Measurements from ENCODE around the gene TACC2. TPM values are rescaled to one million over a fixed set of nuclear protein-coding genes. Genes with fewer than 3 reads are reported as not detected.

TACC2 gene
- total RNA-seq, 1 experiment from 2014 or later = not detected

DNA sequence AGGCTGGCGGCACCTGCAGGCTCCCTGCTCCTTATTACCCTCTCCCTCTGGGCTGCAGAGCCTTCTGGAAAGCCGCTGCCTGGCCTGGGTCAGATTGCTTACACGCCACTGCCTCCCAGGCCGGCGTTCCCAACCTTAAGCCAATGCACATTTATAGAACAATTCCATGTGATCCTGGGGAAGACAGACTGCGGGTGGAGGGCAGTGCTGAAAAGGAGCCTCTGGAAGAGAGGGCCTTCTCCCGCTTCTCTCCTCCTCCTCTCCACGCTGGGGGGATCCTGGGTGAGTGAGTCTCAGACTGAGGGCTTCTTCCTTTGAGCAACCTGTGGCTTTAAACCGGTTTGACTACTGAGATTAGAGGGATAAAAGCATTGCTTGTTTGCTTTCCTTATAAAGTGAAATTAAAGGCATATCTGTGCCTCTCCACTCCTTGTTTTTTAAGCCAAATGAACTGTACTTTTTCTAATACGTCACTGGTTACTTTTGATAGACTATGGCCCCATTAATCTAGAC, 5.5 kb downstream of the TACC2 start:
- Histone ChIP-seq H3K4me1 (ENCODE audit: low read length) (peaks cover 5% of the 10 kb centered on the region; the same call in 1 of the 2 replicates), H3K9ac (ENCODE audit: low read length) (no peak overlapping the region), H4K20me1 (ENCODE audit: insufficient read depth, low read depth, low read length) (no peaks in the 10 kb centered on the region), H2AFZ (ENCODE audit: low read length) (no peak overlapping the region), H3K4me3 (ENCODE audit: low read length) (no peak overlapping the region), H3K36me3 (ENCODE audit: insufficient read depth, low read length) (no peaks in the 10 kb centered on the region), H3K9me3 (ENCODE audit: low read length) (no peaks in the 10 kb centered on the region), H3K27me3 (ENCODE audit: low read length) (no peaks in the 10 kb centered on the region), H3K79me2 (ENCODE audit: low read length) (no peaks in the 10 kb centered on the region), H3K9me2 (replicated peaks; ENCODE audit: insufficient read depth, low read length) (no peaks in the 10 kb centered on the region), H3K4me2 (ENCODE audit: low read depth, low read length, poor library complexity, severe bottlenecking) (no peak overlapping the region), H3K27ac (ENCODE audit: low read length) (no peak overlapping the region)
- no peak for DNase-seq

DNA sequence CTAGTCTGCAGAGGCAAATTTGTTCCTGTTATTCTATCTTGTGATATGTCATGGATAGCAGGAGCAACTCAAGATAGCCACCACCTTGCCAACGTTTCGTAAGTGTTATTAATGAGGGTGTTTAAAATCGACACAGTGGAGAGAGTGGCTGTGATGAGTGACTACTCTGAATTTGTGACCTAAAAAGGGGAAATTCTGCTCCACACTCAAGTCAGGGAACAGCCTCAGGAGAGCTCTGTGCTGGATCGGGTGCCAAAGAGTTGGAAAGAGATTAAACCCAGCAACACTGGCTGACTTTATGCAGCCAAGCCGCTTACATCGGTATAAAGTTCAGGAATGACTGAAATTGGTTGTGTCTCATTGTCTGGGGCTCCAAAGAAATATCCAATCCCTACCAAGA, 9.5 kb downstream of the TACC2 start:
- H3K4me1 ChIP-seq (ENCODE audit: low read length) = no peaks in the 10 kb centered on the region
- H4K20me1 ChIP-seq (ENCODE audit: insufficient read depth, low read depth, low read length) = no peaks in the 10 kb centered on the region
- no peak overlapping the region for H3K4me3 ChIP-seq (ENCODE audit: low read length)
- no peak for DNase-seq
- H2AFZ ChIP-seq (ENCODE audit: low read length) = no peak overlapping the region
- H3K27ac ChIP-seq (ENCODE audit: low read length) = no peak overlapping the region
- no peak overlapping the region for H3K9ac ChIP-seq (ENCODE audit: low read length)
- no peaks in the 10 kb centered on the region for H3K9me3 ChIP-seq (ENCODE audit: low read length)
- H3K79me2 ChIP-seq (ENCODE audit: low read length) = no peaks in the 10 kb centered on the region
- H3K36me3 ChIP-seq (ENCODE audit: insufficient read depth, low read length) = no peaks in the 10 kb centered on the region
- H3K27me3 ChIP-seq (ENCODE audit: low read length) = no peaks in the 10 kb centered on the region
- H3K4me2 ChIP-seq (ENCODE audit: low read depth, low read length, poor library complexity, severe bottlenecking) = no peak overlapping the region
- no peaks in the 10 kb centered on the region for H3K9me2 ChIP-seq (replicated peaks; ENCODE audit: insufficient read depth, low read length)

DNA sequence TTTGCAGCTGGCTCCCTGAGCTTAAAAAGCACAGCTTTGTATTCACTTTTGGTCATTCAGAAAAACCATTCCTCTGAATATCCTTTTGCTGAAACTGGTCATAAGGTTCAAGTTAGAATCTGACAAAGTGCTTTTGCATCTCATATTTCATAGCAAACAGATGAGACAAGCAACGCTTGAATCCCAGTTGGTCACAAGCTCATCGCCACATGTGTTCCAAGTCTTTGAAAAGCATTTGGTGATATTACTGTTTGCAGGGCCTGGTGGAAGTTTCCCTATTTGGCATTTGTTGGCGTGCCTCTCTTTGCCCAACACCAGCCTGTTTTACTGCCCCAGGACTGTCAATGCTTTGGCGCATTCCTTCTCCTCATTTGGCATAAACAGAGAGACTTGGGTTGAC, 10.3 kb downstream of the TACC2 start:
- no peak for DNase-seq
- Histone ChIP-seq H3K9me2 (replicated peaks; ENCODE audit: insufficient read depth, low read length) (no peaks in the 10 kb centered on the region), H3K9ac (ENCODE audit: low read length) (no peak overlapping the region), H2AFZ (ENCODE audit: low read length) (no peak overlapping the region), H3K27me3 (ENCODE audit: low read length) (no peaks in the 10 kb centered on the region), H3K4me1 (ENCODE audit: low read length) (no peaks in the 10 kb centered on the region), H3K79me2 (ENCODE audit: low read length) (no peaks in the 10 kb centered on the region), H3K4me3 (ENCODE audit: low read length) (no peak overlapping the region), H3K36me3 (ENCODE audit: insufficient read depth, low read length) (no peaks in the 10 kb centered on the region), H3K4me2 (ENCODE audit: low read depth, low read length, poor library complexity, severe bottlenecking) (no peak overlapping the region), H3K9me3 (ENCODE audit: low read length) (no peaks in the 10 kb centered on the region), H3K27ac (ENCODE audit: low read length) (no peak overlapping the region), H4K20me1 (ENCODE audit: insufficient read depth, low read depth, low read length) (no peaks in the 10 kb centered on the region)

DNA sequence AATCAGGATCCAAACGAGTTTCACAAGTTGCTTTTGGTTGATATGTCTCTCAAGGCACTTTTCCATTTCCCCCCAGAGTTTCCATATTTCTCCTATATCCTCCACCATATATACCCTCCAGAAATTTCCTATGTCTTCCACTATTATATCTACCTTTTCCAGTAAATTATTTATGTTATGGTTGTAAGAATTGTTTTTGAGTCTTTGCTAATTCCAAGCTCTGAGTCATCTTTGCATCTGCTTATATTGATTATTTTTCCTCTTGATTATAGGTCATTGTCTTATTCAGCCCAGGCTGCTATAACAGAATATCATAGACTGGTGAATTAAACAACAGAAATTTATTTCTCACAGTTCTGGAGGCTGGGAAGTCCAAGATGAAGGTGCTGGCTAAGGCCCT, 12.7 kb downstream of the TACC2 start:
- DNase-seq = no peak

DNA sequence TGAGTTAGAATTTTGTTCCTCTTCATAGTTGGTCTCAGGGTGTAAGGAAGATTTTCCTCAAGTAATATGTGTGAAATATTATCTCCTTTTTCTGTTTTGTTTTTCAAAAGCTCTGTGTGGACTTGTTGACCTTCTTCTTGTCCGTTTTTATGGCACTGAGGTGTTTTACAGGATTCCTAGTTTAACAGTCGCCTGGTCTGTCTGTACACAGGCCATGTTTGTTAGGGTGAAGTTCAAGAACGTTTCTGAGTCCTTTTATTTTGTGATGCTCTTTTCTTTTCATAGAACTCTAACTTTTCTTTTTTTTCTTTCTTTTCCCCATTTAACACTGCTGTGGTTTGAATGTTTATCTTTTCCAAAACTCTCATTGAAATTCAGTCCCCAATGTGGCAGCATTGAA, 18.5 kb downstream of the TACC2 start:
- H3K9me3 ChIP-seq (ENCODE audit: low read length) = no peaks in the 10 kb centered on the region
- DNase-seq = no peak
- no peaks in the 10 kb centered on the region for H3K4me1 ChIP-seq (ENCODE audit: low read length)
- H3K9ac ChIP-seq (ENCODE audit: low read length) = no peak overlapping the region
- no peak overlapping the region for H3K27ac ChIP-seq (ENCODE audit: low read length)
- H3K4me2 ChIP-seq (ENCODE audit: low read depth, low read length, poor library complexity, severe bottlenecking) = no peak overlapping the region
- H3K27me3 ChIP-seq (ENCODE audit: low read length) = no peaks in the 10 kb centered on the region
- no peaks in the 10 kb centered on the region for H3K79me2 ChIP-seq (ENCODE audit: low read length)
- no peak overlapping the region for H2AFZ ChIP-seq (ENCODE audit: low read length)
- no peak overlapping the region for H3K4me3 ChIP-seq (ENCODE audit: low read length)
- no peaks in the 10 kb centered on the region for H3K36me3 ChIP-seq (ENCODE audit: insufficient read depth, low read length)
- no peaks in the 10 kb centered on the region for H4K20me1 ChIP-seq (ENCODE audit: insufficient read depth, low read depth, low read length)
- H3K9me2 ChIP-seq (replicated peaks; ENCODE audit: insufficient read depth, low read length) = no peaks in the 10 kb centered on the region

More for the DNA sequence above, 12.7 kb downstream of the TACC2 start:
- no peaks in the 10 kb centered on the region for H3K9me3 ChIP-seq (ENCODE audit: low read length)
- H3K4me1 ChIP-seq (ENCODE audit: low read length) = no peaks in the 10 kb centered on the region
- H3K9me2 ChIP-seq (replicated peaks; ENCODE audit: insufficient read depth, low read length) = no peaks in the 10 kb centered on the region
- no peak overlapping the region for H3K9ac ChIP-seq (ENCODE audit: low read length)
- no peak overlapping the region for H3K27ac ChIP-seq (ENCODE audit: low read length)
- H3K36me3 ChIP-seq (ENCODE audit: insufficient read depth, low read length) = no peaks in the 10 kb centered on the region
- no peaks in the 10 kb centered on the region for H3K27me3 ChIP-seq (ENCODE audit: low read length)
- H3K4me2 ChIP-seq (ENCODE audit: low read depth, low read length, poor library complexity, severe bottlenecking) = no peak overlapping the region
- no peaks in the 10 kb centered on the region for H3K79me2 ChIP-seq (ENCODE audit: low read length)
- H4K20me1 ChIP-seq (ENCODE audit: insufficient read depth, low read depth, low read length) = no peaks in the 10 kb centered on the region
- H2AFZ ChIP-seq (ENCODE audit: low read length) = no peak overlapping the region
- H3K4me3 ChIP-seq (ENCODE audit: low read length) = no peak overlapping the region

DNA sequence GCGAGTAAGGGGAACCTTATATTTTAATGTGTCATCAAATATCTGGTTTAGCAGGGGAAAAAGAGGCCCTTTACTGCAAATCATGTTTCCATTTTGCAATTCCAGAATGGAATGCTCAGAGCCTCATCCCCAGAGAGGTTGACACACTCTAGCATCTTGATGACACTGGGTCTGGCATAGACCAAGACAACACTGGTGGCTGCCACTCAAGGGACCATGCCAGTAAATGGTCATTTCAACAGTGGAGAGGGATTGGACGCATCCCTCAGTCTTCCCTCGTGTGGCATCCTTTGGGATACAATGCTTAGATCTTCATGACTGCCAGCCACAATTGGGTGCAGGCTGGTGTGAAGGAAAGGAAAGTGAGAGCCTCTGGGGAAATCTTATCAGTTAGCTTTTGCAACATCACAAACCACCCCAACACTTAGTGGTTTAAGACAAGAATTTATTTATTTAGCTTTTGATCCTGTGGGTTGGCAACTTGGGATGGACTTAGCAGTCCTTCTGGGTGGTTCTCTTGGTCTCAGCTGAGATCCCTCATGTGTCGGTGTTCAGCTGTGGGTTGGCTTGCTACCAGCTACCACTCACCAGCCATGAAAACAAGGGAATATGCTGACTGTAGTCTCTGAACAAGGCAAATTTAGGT, 21.6 kb downstream of the TACC2 start:
- Histone ChIP-seq H3K9ac (ENCODE audit: low read length) (no peak overlapping the region), H3K9me2 (replicated peaks; ENCODE audit: insufficient read depth, low read length) (no peaks in the 10 kb centered on the region), H3K79me2 (ENCODE audit: low read length) (no peaks in the 10 kb centered on the region), H3K27me3 (ENCODE audit: low read length) (no peaks in the 10 kb centered on the region), H2AFZ (ENCODE audit: low read length) (no peak overlapping the region), H3K4me3 (ENCODE audit: low read length) (no peak overlapping the region), H3K27ac (ENCODE audit: low read length) (no peak overlapping the region), H3K36me3 (ENCODE audit: insufficient read depth, low read length) (no peaks in the 10 kb centered on the region), H3K9me3 (ENCODE audit: low read length) (no peaks in the 10 kb centered on the region), H3K4me1 (ENCODE audit: low read length) (no peaks in the 10 kb centered on the region), H3K4me2 (ENCODE audit: low read depth, low read length, poor library complexity, severe bottlenecking) (no peak overlapping the region), H4K20me1 (ENCODE audit: insufficient read depth, low read depth, low read length) (no peaks in the 10 kb centered on the region)
- no peak for DNase-seq

DNA sequence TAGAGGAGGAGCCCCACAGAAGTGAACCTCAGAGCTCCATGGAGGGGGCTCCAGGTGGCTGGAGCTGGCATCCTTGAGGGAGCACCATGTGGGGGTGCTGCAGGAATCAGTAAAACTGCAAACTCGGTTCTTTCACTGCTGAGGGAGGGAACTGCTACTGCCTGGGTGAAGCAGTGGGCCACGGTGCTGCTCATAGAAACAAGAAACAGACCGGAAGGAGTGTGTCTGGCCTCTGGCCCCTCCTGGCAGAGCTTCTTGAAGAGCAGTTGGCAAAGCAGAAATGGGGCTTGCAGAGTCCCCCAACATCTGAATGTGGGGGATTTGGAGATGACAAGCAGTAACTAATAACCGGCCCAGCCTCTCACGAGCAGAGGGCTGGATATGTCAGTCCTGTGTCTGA, 23.8 kb downstream of the TACC2 start:
- no peaks in the 10 kb centered on the region for H3K9me3 ChIP-seq (ENCODE audit: low read length)
- no peaks in the 10 kb centered on the region for H3K79me2 ChIP-seq (ENCODE audit: low read length)
- H4K20me1 ChIP-seq (ENCODE audit: insufficient read depth, low read depth, low read length) = no peaks in the 10 kb centered on the region
- H3K36me3 ChIP-seq (ENCODE audit: insufficient read depth, low read length) = no peaks in the 10 kb centered on the region
- no peak overlapping the region for H3K9ac ChIP-seq (ENCODE audit: low read length)
- H3K27ac ChIP-seq (ENCODE audit: low read length) = no peak overlapping the region
- no peak for DNase-seq
- H3K4me3 ChIP-seq (ENCODE audit: low read length) = no peak overlapping the region
- H3K4me1 ChIP-seq (ENCODE audit: low read length) = no peaks in the 10 kb centered on the region
- no peaks in the 10 kb centered on the region for H3K9me2 ChIP-seq (replicated peaks; ENCODE audit: insufficient read depth, low read length)
- H2AFZ ChIP-seq (ENCODE audit: low read length) = no peak overlapping the region
- no peaks in the 10 kb centered on the region for H3K27me3 ChIP-seq (ENCODE audit: low read length)
- H3K4me2 ChIP-seq (ENCODE audit: low read depth, low read length, poor library complexity, severe bottlenecking) = no peak overlapping the region

DNA sequence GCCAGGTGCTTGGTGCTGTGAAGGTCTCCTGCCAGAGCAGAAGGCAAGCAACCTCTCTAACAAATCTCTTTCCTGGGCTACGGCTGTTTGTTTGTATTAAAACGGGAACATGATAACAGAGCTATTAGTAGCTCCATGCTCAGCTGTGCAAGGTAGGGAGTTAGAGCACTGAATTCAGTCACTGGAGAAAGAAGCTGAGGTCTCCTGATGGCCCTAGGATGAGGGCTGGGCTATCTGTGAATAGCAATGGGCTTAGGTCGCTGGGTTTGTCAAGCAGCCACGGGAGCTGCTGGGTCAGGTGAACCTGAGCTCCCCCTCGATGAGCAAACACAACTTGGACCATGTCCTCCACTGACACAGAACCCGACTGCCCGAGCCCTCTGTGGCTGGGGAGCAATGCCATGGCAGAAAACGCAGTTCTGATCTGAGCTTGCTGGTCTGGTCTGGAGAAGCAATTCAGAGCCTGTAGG, 24.4 kb downstream of the TACC2 start:
- no peaks in the 10 kb centered on the region for H3K9me3 ChIP-seq (ENCODE audit: low read length)
- no peak overlapping the region for H2AFZ ChIP-seq (ENCODE audit: low read length)
- no peak overlapping the region for H3K9ac ChIP-seq (ENCODE audit: low read length)
- no peaks in the 10 kb centered on the region for H3K79me2 ChIP-seq (ENCODE audit: low read length)
- H3K27me3 ChIP-seq (ENCODE audit: low read length) = no peaks in the 10 kb centered on the region
- H3K4me2 ChIP-seq (ENCODE audit: low read depth, low read length, poor library complexity, severe bottlenecking) = no peak overlapping the region
- no peaks in the 10 kb centered on the region for H3K4me1 ChIP-seq (ENCODE audit: low read length)
- no peaks in the 10 kb centered on the region for H3K36me3 ChIP-seq (ENCODE audit: insufficient read depth, low read length)
- no peaks in the 10 kb centered on the region for H3K9me2 ChIP-seq (replicated peaks; ENCODE audit: insufficient read depth, low read length)
- H4K20me1 ChIP-seq (ENCODE audit: insufficient read depth, low read depth, low read length) = no peaks in the 10 kb centered on the region
- H3K27ac ChIP-seq (ENCODE audit: low read length) = no peak overlapping the region
- H3K4me3 ChIP-seq (ENCODE audit: low read length) = no peak overlapping the region
- no peak for DNase-seq
